Measurements from ENCODE around the gene SCRN2.
A peak's percentile ranks its signal among the peaks of the same experiment; 100 is the strongest.

The SCRN2 gene

GRCh38 chr17:47840742-47841487 lies at the start of gene SCRN2:
SCRN2 (minus strand) TSS chr17:47841273; CDS start chr17:47840843, 430 bp downstream.
- DNase-seq, result peak; percentile 88

GRCh38 chr17:47889734-47890529 lies 48.9 kb upstream of the SCRN2 start:
- peak; percentile 93 for DNase-seq

- DNase-seq, result no peak
Measured at GRCh38 chr17:47888293-47888692, 47.2 kb upstream of the SCRN2 start.

- no peak for DNase-seq
Measured at GRCh38 chr17:47884905-47885730, 44.0 kb upstream of the SCRN2 start.

- no peak for DNase-seq
Measured at GRCh38 chr17:47884427-47884740, 43.3 kb upstream of the SCRN2 start.

GRCh38 chr17:47883589-47884426 lies 42.7 kb upstream of the SCRN2 start:
- no peak for DNase-seq

- no peak for DNase-seq
Measured at GRCh38 chr17:47882695-47883588, 41.9 kb upstream of the SCRN2 start.

GRCh38 chr17:47882247-47882646 lies 41.2 kb upstream of the SCRN2 start:
- no peak for DNase-seq

- no peak for DNase-seq
Measured at GRCh38 chr17:47879776-47880454, 38.8 kb upstream of the SCRN2 start.

- no peak for DNase-seq
Measured at GRCh38 chr17:47879028-47879585, 38.0 kb upstream of the SCRN2 start.

GRCh38 chr17:47878203-47879027 lies 37.3 kb upstream of the SCRN2 start:
- DNase-seq, result no peak

GRCh38 chr17:47877368-47878034 lies 36.4 kb upstream of the SCRN2 start:
- DNase-seq, result no peak

- DNase-seq, result no peak
Measured at GRCh38 chr17:47875011-47875985, 34.2 kb upstream of the SCRN2 start.

- DNase-seq, result no peak
Measured at GRCh38 chr17:47873200-47874090, 32.4 kb upstream of the SCRN2 start.

- no peak for DNase-seq
Measured at GRCh38 chr17:47872651-47873161, 31.6 kb upstream of the SCRN2 start.

GRCh38 chr17:47872019-47872650 lies 31.1 kb upstream of the SCRN2 start:
- no peak for DNase-seq

Data from stimulated activated CD4-positive, alpha-beta T cell treated with anti-CD3 and anti-CD28 coated beads, Interleukin-12 subunit alpha, Interleukin-12 subunit beta, amount 100 ng/mL, for 4 hours (primary cell).